GM19438 (cell line): ENCODE measurements around the gene WDFY2.

Experiments used
- ATAC-seq: cut with Tn5 transposase; IDR thresholded peaks from one replicate; pipeline ENCODE4 v1.9.1; 2021; ENCODE audit warnings: low read depth; ENCODE audit not compliant: unreplicated experiment

WDFY2 gene

DNA sequence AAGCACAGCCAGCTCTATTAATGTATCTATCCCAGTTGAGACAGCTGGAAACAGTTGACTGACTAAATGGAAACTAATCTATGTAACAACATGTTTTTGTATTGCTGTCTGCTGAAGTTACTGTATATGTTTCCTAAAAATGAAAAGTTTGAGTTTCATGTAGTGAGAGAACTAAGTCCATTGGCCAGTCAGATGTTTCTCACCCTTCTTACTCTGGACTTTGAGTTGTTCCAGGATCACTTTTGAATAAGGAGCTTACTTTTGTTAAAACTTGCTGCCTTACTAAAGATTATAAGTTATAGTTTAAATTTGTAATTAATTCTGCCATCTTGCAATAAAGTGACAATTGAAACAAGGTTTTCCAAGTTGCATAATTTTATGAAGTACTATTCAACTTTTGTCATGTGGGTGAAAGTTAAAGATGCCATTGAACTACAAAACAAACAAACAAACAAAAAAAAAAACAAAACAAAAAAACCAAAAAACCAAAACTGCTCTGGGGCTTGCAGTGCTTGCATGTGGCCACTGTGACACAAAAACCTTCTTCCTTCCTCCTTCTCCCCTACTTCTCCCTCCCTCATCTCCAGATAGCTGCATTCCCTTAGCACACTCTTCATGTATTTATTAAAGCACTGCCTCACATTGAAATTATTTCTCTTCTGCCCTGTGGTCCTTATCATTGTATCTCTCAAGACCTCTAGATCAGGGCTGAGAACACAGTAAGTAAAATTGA lies 15.3 kb downstream of the WDFY2 start:
- no peak for ATAC-seq

DNA sequence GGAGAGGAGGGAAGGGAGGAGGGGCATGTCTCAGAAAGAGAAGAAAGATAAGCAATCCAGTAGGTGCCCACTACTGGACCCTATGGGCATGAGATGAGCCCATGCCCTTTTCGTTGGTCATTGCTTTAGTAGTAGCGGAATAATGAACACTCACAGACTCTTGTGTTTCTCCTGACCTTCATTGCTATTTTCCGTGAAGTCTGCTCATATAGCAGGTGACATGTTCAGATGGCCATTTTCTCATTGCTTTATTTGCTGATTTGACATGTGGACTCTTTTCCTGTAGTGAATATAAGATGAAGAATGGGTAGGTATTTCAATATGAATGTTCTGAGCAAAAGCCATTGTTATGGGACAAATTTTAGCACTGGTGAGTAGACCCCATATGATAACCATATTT lies 16.4 kb downstream of the WDFY2 start:
- no peak for ATAC-seq

DNA sequence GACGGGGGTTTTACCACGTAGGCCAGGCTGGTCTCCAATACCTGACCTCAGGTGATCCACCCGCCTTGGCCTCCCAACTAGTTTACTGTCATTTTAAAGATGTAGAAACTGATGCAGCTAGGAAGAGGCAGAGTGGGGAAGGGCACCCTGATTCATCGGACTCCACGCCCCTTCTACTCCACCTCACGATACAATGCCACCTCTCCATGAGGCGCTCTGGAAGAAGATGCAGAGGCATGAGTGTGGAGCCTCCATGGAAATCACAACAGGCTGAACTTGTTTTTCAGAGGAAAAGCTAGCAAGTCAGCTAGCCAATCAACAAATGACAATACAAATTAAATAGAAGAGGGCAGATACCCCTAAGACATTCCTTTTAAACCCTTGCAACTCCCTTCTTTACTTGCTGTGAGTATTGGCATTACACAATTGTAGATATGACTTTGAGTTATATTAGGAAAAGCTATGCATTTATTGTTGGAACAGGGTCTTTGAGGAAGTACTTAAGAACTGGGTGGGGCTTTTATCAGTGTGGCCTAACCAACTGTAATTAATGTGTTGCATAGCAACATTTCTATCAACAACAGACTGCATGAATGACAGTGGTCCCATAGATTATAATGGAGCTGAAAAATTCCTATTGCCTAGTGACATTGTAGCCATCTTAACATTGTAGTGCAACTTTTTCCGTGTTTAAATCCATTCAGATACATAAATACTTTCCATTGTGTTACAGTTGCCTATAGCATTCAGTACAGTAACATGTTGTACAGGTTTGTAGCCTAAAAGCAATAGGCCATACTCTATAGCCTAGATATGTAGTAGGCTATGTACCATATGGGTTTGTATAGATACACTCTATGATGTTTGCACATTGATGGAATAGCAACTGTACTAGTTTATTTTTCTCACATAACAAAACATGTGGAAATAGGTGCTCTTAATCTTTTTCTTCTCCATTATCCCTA lies 17.6 kb downstream of the WDFY2 start:
- ATAC-seq = no peak

DNA sequence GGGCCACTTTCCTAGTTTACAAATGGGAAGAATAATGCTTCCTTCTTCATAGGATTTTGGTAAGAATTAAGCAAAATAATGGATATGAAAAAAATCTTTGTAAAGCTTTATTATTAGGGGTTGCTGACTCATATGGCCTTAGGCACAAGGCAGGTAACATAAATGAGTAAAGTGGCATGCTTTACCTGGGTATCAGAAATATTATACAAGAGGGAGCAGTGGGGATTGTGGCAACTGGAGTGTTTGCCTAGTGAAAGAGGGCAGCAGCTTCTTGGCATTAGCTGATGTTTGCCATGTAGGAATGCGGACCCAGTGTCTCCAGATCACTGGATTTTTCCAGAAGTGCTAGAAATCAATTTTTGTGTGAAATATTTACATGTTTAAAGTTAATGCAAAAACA lies 19.5 kb downstream of the WDFY2 start:
- no peak for ATAC-seq

DNA sequence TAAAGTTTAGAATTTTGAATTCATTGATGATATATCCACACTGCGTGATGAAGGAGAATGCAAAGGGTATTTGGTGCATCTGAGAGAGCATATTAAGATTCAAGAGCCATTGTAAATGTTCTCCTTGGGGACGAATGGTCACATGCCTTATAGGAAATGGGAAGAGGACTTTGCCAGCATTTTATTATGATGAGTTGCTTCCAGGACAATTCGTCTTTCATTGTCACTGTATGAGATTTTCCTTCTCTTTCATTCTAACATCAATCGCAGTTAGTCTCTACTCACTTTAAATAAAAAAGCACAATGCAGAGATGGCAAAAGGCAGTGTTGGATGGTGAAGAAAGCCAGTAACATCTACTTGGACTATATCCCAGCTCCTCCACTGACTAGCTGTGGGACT lies 21.4 kb downstream of the WDFY2 start:
- ATAC-seq = no peak

DNA sequence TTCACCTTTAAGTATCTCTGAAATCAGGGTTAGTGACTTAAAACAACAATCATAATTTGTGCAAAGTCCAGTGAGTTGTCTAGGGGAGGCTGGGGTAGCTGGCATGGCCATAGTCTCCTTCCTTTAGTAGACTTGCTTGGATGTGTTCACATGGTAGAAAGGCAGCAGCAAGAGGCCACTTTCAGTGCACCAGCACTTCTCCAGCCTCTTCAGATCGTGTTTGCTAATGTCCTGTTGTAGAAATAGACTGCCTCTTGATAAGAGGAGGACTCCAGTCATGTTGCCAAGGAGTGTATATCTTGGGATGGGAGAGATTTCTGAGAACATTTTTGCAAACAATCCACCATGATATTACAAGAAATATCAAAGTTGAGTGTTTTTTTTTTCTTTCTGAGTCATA lies 22.9 kb downstream of the WDFY2 start:
- no peak for ATAC-seq

DNA sequence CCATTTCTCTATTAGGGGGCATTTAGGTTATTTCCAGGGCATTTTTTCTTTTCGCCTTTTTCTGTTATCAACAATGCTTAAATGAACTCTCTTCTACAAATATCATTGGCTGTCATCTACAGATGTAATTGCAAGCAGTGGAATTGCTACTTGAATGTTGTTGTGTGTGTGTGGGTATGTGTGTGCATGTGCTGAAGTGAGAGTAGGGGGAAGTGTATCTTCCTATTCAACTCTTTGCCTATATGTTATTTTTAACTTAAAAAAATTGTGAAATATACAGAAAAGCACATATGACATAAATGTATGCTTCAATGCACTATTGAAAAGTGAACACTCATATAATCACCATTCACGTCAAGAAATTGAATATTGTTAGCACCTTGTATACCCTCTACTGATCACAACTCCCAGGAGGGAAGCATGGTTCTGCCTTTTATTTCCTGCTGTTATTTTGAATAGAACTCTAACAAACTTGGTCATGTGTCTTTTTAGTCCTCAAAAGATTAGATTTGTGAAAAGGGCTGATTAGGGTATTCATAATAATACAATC lies 24.7 kb downstream of the WDFY2 start:
- ATAC-seq = no peak

DNA sequence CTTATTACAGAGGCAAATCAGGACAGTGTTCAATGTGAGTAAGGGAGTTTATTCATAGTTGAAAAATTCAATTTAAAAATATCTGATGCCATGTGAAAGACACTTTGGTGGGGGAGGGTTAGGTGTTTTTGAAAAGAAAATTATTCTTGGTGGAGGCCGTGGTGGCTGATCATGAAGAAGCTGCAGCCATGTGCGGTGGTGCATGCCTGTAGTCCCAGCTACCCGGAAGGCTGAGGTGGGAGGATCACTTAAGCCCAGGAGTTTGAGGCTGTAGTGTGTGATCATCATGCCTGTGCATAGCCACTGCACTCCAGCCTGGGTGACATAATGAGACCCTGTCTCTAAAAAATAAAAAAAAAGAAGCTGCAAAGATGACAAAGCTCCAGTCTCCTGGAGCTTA lies 28.6 kb downstream of the WDFY2 start:
- ATAC-seq = no peak

DNA sequence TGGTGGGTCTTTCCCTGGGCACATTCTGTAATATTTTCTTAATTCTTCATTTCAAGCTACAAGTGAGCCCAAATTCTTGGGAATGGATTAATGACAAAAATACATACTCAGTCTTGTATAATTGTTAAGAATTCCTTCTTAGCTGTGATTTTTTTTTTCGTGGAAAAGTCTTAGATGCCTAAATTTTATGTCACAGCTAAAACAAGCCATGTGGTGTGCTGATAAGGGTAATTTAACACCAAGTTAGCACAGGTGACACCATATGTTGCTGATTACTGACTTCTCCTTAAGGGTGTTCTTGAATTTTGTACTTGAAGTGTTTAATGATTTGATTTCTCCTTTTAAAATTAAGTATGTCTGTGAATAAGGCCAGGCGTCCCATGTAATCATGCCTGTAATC lies 29.3 kb downstream of the WDFY2 start:
- no peak for ATAC-seq

DNA sequence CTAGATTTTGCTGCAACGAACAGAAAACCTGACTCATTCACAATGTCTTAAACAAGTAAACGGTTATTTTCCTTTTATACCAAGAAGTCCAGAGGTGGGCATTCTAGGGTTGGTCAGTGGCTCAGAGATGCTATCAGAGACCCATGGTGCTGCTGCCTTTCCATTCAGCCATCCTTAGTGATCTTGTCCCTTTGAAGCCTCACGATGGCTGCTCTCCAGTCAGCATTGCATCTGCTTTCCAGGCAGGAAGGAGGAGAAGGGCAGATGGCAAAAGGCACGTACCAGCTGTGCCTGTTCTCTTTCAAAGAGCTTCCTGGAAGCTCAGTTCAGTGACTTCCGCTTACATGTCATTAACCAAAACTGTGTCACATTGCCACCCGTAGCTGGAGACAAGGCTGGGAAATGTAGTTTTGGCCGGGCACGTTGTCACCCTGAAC lies 30.1 kb downstream of the WDFY2 start:
- ATAC-seq = peak; percentile 83

DNA sequence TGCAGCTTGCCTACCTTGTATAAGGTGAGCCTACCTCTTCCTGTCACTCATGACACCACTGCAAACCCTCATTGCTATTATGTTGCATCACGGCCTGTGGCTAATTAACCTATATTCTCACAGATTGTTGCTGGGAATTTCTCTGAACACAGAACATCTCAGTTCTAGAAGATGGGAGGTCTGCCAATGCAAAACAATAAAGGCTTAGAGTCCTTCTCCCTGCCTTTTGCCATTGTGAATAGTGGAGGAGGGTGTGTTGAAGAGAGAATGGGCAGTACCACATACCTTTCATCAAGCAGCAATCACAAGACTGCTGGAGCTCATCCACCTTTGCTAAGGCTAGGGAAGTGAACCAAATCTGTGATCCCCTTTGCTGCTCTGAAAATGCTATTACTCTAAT lies 34.4 kb downstream of the WDFY2 start:
- no peak for ATAC-seq

DNA sequence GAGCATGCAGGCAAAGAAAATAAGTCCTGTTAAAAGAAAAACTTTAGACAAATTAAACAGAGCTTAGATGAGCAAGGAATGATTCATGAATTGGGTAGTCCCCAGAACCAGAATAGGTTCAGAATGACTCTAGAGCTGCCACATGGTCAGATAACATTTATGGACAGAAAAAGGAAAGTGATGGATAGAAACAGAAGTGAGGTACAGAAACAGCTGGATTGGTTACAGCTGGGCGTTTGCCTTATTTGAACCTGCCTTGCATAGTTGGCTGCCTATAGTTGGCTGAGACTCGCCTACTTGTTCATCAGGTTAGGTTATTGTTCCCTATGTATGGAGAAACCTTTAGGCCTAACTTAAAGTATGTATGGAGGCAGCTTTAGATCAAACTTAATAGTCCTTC lies 35.4 kb downstream of the WDFY2 start:
- no peak for ATAC-seq

DNA sequence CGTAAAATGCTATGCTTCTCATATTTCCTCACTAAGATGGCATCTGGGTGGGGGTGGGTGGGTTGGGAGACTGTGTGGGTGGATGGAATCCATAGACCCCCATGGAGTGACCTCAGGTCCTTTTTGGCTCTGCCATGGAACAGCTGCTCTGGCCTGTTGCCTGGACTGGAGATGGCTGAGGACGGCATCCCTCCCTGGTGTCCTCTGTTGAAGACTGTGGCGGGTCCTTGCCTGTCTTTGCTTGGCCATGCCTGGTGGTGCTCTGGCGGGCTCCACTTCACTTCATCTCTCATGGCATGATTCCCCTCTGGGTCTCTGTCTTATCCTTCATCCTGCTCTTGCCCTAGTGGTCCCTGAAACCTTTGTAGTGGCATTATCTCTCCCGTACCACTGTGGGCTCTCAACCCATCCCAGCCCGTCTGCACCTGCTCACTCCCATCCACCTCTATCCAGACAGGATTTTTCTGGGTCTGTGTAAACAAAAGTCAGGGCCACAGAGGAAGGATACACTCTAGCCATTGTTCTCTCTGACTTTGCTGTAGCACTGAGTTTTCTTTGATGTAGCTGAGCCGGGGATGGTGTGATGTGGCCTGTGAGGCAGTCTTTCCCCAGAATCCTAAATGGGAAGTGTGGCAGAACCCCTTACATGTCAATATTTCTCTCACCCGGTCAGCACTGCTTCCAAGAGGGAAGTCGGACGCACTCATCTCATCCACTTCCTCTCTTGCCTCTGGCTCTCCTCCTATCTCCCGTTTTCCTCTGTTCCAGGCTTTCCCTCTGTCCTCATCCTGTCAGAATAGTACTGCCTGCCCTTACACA lies 36.1 kb downstream of the WDFY2 start:
- ATAC-seq = no peak

DNA sequence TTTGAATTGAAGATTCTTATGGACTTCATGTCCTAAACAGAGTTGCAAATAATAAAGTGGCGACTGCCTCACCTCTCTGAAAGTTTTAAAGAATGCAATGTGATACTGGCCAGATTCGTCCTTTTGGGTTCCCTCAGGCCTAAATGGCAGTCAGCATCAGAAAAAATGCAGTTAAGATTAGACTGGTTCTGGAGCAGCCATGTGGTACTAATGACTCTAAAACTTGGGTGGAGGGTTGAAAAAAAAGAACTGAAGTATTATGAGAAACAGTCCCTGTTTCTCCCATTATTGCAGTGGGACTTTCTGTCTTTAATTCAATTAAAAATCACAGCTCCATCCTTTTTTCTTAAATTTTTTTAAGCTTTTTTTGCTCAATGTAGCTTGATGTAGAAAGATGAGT lies 37.3 kb downstream of the WDFY2 start:
- no peak for ATAC-seq

DNA sequence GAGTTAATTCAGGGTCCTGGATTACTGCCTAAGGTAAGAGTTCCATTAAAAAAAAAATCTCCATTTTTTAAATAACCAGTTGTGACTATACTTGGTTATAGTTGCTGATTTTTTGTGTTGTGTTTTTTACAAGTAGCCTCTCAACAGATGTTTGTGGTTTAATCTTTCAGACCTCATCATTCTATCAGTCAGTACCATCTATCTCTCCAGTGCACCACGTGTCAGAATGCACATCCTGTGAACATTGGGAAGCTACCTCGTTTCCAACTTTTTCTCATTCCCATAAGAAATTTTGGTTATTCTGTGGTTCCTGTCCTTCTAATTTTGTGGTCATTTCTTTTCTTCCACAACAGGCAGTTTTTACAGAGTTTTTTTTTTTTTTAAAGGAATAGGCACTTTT lies 39.2 kb downstream of the WDFY2 start:
- no peak for ATAC-seq

DNA sequence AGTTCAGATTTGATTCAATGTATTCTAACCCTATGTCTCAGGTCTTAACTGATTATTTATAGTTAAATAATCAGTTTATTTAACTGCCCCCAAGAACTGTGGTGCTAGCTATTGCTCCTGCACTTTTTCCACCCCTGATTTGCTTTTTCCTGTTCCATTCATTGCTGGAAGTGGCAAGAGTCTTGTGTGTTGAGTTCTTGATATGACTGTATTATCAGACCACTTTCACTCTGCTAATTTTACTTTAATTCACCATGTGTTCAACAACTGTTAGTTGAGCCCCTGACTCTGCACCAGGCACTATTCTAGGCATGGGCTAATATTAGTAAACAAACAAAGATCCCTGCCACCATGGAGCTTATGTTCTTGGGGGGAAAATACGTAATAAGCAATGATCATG lies 39.9 kb downstream of the WDFY2 start:
- no peak for ATAC-seq

DNA sequence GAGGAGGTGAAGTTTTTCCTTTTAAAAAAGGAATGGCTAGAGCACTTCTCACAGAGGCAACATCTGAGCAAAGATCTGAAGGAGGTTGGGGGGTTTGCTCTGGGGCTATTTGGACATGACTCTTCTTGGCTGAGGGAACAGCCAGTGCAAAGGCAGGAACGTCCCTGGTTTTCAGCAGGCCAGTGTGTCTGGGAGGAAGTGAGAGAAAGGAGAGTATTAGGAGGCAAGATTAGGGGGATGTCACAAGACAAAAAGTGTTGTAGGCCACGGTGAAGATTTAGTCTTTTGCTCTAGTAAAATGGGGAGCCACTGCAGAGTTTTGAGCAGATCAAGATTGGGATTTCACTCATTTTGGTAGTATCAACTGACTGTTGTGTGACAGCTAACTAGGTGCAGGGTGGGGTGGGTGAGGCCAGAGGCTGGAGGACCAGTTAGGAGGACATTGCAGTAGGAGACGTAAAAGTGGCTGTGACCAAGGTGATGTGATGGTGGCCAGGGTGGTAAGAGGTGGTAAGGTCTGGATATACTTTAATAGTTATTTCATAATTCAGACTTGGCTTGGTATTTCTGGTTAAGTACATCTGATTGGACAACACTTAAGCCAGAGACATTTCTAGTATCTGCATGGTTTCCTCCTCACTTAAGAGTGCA lies 40.6 kb downstream of the WDFY2 start:
- no peak for ATAC-seq

DNA sequence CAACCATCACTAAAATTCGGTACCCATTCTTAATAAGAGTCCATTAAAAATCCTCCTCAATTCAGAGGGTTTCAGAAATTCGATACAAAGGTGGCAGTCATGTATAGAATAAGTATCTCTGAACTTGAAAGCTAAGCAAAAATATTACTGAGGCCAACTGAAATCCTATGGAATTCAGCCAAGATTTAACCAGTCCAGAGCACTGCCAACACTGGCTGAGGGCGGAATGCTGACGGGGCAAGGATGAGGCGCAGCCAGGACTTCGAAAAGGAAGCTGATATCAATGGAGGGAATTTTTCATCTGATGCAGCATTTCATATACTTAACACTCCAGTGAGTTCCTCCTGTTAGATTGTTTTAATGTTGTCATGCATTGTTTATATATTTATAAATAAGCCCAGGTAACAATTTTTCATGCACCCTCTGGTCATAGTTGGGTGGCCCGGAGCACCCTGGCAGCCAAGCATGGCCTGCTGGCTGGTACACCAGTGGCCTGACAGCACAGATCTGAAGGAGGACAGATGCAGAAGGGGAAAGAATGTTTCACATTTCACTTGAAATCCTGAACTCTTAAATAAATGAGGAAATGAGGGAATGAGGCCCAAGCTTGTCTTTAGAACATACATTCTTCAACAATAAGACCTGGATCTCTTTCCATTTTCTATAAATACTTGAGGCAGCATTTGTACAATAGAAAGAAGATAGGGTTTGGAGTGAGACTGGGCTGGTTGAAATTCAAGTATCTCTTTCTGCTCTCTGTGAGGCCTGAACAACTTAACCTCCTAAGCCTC lies 41.5 kb downstream of the WDFY2 start:
- ATAC-seq = no peak

DNA sequence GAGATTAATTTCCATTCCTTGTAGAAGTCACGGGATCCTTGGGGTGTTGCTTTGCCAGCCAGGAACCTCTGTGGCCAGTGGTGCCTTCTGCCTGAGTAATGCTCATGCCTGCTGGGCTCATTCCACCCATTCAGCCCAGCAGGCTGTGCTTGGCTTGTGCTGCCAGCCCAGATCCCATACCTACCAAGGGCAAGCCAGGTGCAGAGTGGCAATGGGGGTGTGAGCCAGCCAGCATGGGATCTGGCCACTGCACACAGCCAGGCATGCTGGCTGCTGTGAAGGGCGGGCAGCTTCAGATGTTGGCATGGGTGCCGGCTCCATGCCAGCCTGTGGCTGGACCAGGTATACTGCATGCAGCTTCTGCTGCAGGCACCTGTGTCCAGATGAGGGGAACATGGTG lies 42.5 kb downstream of the WDFY2 start:
- no peak for ATAC-seq
